NT2/D1 (cell line): ENCODE data around the gene MICOS13.
"Not testable (repeated sequence)": the region's sequence is repeated elsewhere in the genome, so short reads cannot be mapped to it uniquely, and the experiment has no call there.

Experiments
- DNase-seq: peaks from one replicate; pipeline ENCODE4 v3.0.0-alpha.2; 2011; ENCODE audit warnings: low read depth, low spot score
- H3K27me3 ChIP-seq: 2 replicates; pipeline ENCODE4 v1.6.0; 2011; ENCODE audit warnings: mild to moderate bottlenecking; ENCODE audit not compliant: insufficient read length, insufficient read depth
- H3K36me3 ChIP-seq: 2 replicates; pipeline ENCODE4 v1.6.1; 2011; ENCODE audit warnings: mild to moderate bottlenecking, low read length, mixed read lengths; ENCODE audit not compliant: insufficient read depth, insufficient read length
- H3K4me1 ChIP-seq: 2 replicates; pipeline ENCODE4 v1.5.1; 2011; ENCODE audit not compliant: insufficient read depth, insufficient read length
- H3K4me3 ChIP-seq: 2 replicates; pipeline ENCODE4 v1.5.1; 2011; ENCODE audit warnings: low read depth; ENCODE audit not compliant: insufficient read length
- H3K9ac ChIP-seq: 2 replicates; pipeline ENCODE4 v1.6.0; 2011; ENCODE audit warnings: low read depth; ENCODE audit not compliant: insufficient read length
- H3K9me3 ChIP-seq: 2 replicates; pipeline ENCODE4 v1.5.1; 2011; ENCODE audit warnings: mild to moderate bottlenecking, low read length; ENCODE audit not compliant: insufficient read depth
- SUZ12 ChIP-seq: IDR thresholded peaks from 2 replicates; pipeline ENCODE4 v1.6.1; 2011; ENCODE audit not compliant: insufficient read length, insufficient read depth; ENCODE audit errors: extremely low read depth
- YY1 ChIP-seq: IDR thresholded peaks from 2 replicates; pipeline ENCODE4 v1.6.1; 2011; ENCODE audit not compliant: insufficient read length, insufficient read depth
- ZNF274 ChIP-seq: IDR thresholded peaks from 2 replicates; pipeline ENCODE4 v1.6.1; 2011; ENCODE audit warnings: mild to moderate bottlenecking, low read depth, low read length

Gene MICOS13

DNA sequence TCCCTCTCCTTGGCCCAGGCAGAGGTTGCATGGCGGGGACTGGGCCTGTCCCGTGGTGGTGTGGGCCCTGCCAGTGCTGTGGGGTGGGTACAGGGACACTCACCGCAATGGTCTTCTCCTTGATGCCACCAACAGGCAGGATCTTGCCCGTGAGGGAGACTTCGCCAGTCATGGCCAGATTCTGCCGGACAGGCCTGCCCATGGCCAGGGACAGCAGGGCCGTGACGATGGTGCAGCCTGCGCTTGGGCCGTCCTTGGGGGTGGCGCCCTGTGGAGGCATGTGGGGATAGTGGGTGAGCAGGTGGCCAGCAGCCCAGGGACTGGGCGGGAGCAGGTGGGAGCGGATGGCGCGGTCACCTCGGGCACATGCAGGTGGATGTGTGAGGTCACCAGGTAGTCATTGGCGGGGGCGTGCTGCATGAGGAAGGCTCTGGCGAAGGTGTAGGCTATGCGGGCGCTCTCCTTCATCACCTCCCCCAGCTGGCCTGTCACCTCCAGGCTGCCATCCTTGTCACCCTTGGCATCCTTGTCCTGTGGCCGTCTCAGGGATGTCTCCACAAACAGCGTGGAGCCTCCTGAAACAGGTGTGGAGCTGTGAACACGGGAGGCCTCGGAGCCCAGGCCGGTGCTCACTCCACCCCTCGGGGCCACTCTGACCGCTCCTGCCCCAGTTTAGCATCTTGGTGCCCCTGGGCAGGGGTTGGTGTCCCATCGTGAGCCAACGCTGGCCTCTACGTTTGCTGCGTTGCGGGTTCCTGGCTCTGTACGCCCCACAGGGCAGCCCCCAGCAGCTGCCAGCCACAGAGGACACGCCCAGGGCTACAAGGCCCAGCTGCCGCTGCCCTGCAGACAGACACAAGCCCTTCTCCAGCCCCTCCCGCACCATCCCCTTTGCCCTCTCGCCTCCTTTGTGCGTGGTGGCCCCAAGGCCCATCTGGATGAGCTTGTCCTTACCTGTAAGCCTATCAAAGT lies 13.2 kb upstream of the MICOS13 start:
- H3K9me3 ChIP-seq, result no peaks in the 10 kb centered on the region
- no peak for TF ChIP-seq SUZ12
- TF ChIP-seq ZNF274, result no peak
- no peak for TF ChIP-seq YY1
- no peak overlapping the region for H3K4me3 ChIP-seq
- H3K9ac ChIP-seq, result no peak overlapping the region
- DNase-seq, result no peak
- no peaks in the 10 kb centered on the region for H3K27me3 ChIP-seq
- H3K36me3 ChIP-seq, result peaks cover 78% of the 10 kb centered on the region
- H3K4me1 ChIP-seq, result peaks cover 25% of the 10 kb centered on the region

DNA sequence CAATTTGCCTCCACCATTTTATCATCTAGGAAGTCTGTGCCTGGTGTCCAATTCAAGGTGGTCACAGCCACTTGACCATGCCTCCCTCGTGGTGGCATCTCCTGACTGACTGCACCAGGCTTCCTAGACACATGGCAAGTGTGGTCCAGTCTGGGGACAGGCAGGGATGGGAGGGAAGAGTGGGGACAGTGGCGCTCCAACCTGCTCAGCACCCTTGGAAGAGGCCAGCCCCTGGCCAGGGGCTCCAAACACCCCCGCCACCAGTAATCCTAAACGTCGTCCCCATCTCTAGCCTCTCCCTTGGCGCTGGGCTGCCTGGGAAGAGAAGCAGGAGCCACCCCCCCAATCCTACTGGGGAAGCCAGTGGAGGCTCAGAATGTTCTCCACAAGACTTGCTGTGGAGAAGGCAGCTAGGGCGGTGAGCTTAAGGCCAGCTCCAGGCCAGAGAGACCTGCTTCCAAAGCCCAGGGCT lies 12.4 kb upstream of the MICOS13 start:
- no peaks in the 10 kb centered on the region for H3K27me3 ChIP-seq
- H3K9ac ChIP-seq, result peak overlapping the region; percentile 99
- H3K4me1 ChIP-seq, result peaks cover 26% of the 10 kb centered on the region
- H3K36me3 ChIP-seq, result peaks cover 73% of the 10 kb centered on the region
- no peak overlapping the region for H3K4me3 ChIP-seq
- no peaks in the 10 kb centered on the region for H3K9me3 ChIP-seq
- no peak for DNase-seq
- TF ChIP-seq YY1 (no peak), ZNF274 (no peak), SUZ12 (no peak)

DNA sequence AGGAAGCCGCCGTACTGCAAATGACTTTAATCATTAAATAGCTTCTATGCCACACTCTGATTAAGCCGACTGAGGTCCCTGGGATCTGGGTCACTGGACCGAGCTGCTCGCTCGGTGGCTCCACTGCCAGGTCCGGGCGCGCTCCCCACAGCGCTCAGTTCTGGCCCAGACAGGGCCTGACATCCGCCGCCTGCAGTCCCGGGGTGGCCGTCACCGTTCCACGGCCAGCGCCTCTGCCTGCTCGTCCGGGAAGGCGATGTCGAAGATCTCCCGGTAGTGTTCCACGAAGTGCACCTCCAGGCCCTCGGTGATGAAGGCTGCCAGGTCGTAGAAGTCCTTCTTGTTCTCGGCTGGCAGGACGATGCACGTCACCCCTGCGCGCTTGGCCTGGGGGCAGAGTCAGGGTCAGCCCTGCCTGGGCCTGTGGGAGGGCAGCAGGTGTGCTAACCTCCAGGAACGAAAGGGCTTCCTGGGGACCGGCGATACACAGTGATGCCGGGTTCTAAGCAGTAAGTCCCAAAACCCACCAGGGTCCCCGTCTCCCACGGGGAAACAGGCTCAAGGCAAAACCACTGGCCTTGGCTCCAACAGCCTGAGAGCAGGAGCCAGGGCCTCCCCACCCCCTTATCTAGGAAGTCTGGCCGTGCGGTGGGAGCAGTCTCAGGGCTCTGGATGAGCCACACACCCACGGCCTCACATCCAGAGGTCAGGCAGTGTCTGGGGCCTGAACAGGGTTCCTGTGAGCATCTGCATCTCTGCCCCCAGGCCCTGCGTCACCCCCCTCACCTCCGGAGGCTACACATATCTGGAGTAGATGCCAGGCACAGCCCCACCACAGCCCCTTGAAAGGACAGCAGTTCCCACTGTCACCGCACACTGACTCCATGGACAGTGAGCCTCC lies 11.8 kb upstream of the MICOS13 start:
- DNase-seq, result no peak
- H3K27me3 ChIP-seq, result no peaks in the 10 kb centered on the region
- TF ChIP-seq SUZ12, result no peak
- no peak for TF ChIP-seq ZNF274
- no peak for TF ChIP-seq YY1
- H3K9me3 ChIP-seq, result no peaks in the 10 kb centered on the region
- peaks cover 30% of the 10 kb centered on the region for H3K4me1 ChIP-seq
- peak overlapping the region; percentile 99 for H3K9ac ChIP-seq
- peak overlapping the region; percentile 100 for H3K4me3 ChIP-seq
- H3K36me3 ChIP-seq, result peaks cover 69% of the 10 kb centered on the region

DNA sequence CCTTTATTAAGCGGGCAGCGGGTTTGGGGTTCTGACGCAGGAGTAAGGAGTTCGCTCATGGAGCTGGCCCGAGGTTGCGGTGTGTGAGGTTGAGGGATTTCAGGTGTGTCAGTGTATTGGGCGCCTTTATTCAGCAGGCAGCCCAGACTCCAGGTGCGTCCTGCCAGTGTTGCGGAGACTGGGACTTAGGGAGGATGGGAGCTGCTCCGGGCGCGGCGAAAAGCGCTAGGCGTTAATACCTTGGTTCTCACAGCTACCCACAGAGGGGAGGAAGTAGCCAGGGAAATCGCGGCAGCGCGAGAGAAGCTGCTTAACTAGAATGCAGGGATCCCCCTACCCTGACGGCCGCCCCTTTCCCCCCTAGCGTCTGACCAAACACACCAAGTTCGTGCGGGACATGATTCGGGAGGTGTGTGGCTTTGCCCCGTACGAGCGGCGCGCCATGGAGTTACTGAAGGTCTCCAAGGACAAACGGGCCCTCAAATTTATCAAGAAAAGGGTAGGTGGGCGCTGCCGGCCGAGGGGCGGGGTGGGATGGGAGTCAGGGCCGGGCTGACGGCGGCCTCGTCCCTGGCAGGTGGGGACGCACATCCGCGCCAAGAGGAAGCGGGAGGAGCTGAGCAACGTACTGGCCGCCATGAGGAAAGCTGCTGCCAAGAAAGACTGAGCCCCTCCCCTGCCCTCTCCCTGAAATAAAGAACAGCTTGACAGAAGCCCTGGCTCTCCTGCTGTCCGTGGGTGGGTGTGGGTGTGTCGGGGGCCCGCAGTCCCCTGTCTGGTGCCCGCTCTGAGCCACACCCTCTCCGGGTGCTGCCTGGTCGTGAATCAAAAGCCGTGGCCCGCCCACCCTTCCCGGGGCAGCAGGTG lies 10.9 kb upstream of the MICOS13 start:
- Histone ChIP-seq H3K27me3 (no peaks in the 10 kb centered on the region), H3K4me1 (peaks cover 27% of the 10 kb centered on the region), H3K4me3 (peak overlapping the region; percentile 100), H3K9ac (peak overlapping the region; percentile 99), H3K36me3 (peaks cover 60% of the 10 kb centered on the region), H3K9me3 (no peaks in the 10 kb centered on the region)
- no peak for DNase-seq
- TF ChIP-seq SUZ12, result no peak
- peak; percentile 29 for TF ChIP-seq YY1

DNA sequence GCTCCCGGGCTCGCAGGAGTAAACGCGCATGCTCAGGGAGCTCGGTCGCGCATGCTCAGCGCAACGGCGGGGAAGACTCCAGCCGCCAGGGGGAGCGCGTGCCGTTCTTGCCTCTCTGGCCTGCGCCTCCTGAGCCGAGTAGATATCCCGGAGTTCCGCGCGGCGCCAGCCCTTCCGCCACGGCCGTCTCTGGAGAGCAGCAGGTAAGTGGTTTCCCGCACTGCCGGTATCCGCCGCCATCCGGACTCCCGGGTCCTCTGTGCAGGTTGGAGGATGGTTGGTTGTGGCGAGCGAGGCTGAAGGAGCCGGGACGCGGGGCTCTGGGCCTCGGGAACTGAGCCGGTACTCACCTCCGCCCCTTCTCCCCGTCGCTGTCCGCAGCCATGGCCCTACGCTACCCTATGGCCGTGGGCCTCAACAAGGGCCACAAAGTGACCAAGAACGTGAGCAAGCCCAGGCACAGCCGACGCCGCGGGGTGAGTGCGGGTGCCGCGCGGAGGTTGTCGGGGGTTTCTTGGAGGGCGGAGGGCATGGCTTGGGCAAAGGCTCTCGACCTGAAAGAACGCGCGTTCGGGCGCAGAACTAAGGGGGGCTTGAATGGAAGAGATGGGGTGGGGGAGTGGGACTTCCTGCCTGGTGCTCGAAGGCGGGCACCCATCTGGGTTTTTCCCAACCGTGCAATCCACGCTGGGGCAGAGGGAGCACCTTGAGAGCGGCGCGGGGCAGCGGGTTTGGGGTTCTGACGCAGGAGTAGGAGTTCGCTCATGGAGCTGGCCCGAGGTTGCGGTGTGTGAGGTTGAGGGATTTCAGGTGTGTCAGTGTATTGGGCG lies 10.0 kb upstream of the MICOS13 start, which contains the start of gene RPL36:
TSS of gene RPL36 (plus strand) at position 171 of the 830 bp plus-strand sequence. CDS start at position 384, 213 bp downstream.
- no peaks in the 10 kb centered on the region for H3K27me3 ChIP-seq
- peaks cover 29% of the 10 kb centered on the region for H3K4me1 ChIP-seq
- peak; percentile 96 for DNase-seq
- TF ChIP-seq SUZ12 (no peak), ZNF274 (no peak), YY1 (peak; percentile 7)
- no peaks in the 10 kb centered on the region for H3K9me3 ChIP-seq
- H3K9ac ChIP-seq, result peak within 1 kb of the TSS; percentile 99
- H3K4me3 ChIP-seq, result peak within 1 kb of the TSS; percentile 100
- peaks cover 51% of the 10 kb centered on the region for H3K36me3 ChIP-seq

DNA sequence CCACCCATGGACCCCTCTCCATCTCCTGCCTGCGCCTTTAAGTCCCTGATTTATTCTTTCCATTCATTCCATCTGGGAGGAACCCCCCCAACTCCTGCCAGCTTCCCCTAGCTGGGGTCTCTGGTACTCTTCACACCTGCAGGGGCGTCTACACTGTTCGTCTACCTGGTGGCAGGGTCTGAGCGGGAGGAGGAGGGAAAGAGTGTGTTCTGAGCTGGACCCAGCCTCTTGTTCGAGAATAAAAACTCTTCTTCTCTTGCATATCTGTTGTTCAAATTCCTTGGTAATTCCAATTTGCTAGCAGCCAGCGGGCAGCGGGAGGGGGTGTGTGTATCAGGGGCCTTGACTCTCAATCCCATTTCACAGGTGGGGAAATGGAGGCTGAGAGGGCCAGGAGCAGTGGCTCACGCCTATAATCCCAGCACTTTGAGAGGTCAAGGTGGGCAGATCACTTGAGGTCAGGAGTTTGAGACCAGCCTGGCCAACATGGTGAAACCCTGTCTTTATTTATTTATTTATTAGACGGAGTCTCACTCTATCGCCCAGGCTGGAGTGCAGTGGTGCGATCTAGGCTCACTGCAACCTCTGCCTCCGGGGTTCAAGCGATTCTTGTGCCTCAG lies 8.1 kb upstream of the MICOS13 start:
- Histone ChIP-seq H3K4me1 (peaks cover 24% of the 10 kb centered on the region), H3K36me3 (peaks cover 32% of the 10 kb centered on the region)
- H3K9ac ChIP-seq, H3K9me3 ChIP-seq, H3K27me3 ChIP-seq, H3K4me3 ChIP-seq, DNase-seq: not testable (repeated sequence)
